Endothelial cell of umbilical vein (primary cell): ENCODE data around the gene CEP72. TPM values are rescaled to one million over a fixed set of nuclear protein-coding genes. Genes with fewer than 3 reads are reported as not detected.

Experiments
- BruUV-seq: library from RNA; stranded (reverse); fragments of 400-500 nt; replicated peaks from 2 replicates; lab custom pipeline; 2021; lab: Mats Ljungman, UMichigan
- CTCF ChIA-PET: fragments of 300-600, 350-600 bp; sonication (Branson Sonifier 250); formaldehyde crosslinking; loops from one replicate; lab custom pipeline; 2021; ENCODE audit warnings: antibody characterized with exemption, inconsistent platforms; lab: Charles Lee
- POLR2A ChIA-PET: fragments of 300-600, 350-600 bp; sonication (Branson Sonifier 250); formaldehyde crosslinking; loops from one replicate; lab custom pipeline; 2021; ENCODE audit warnings: antibody characterized with exemption, inconsistent platforms; lab: Charles Lee
- DNase-seq: peaks from one replicate; pipeline ENCODE4 v3.0.0-alpha.2; 2011; ENCODE audit warnings: low read depth, low spot score
- FAIRE-seq: peaks from 2 replicates; lab custom pipeline; 2011; peaks lifted over from hg19 to GRCh38; lab: Jason Lieb, UNC
- H2AFZ ChIP-seq: 2 replicates; pipeline ENCODE4 v1.6.0; 2012; ENCODE audit warnings: low read depth, low read length, control low read depth, inconsistent platforms
- H3K27ac ChIP-seq: 2 replicates; pipeline ENCODE4 v1.5.1; 2011; ENCODE audit warnings: low read depth, mild to moderate bottlenecking, control low read depth, low read length, moderate library complexity; ENCODE audit not compliant: insufficient read depth
- H3K27me3 ChIP-seq, 2 experiments: 2 replicates each; pipeline versions ENCODE4 v1.6.0 to v1.6.1; 2011; ENCODE audit warnings: low read length in 2 of 2, mixed read lengths in 1 of 2; ENCODE audit not compliant: control insufficient read depth in 2 of 2, insufficient read depth in 2 of 2
- H3K36me3 ChIP-seq, 2 experiments: 2 replicates in 1 of 2; 3 replicates in 1 of 2; pipeline ENCODE4 v1.5.1; 2011; ENCODE audit warnings: low read length in 2 of 2, mild to moderate bottlenecking in 1 of 2, moderate library complexity in 1 of 2; ENCODE audit not compliant: control insufficient read depth in 2 of 2, insufficient read depth in 2 of 2; ENCODE audit errors: extremely low read depth in 1 of 2
- H3K4me1 ChIP-seq: 3 replicates; pipeline ENCODE4 v1.5.1; 2011; ENCODE audit warnings: mild to moderate bottlenecking, low read length; ENCODE audit not compliant: control insufficient read depth, insufficient read depth; ENCODE audit errors: extremely low read depth
- H3K4me2 ChIP-seq: 2 replicates; pipeline ENCODE4 v1.6.1; 2011; ENCODE audit warnings: low read length, control low read depth, mixed read lengths; ENCODE audit not compliant: insufficient read depth
- H3K4me3 ChIP-seq, 3 experiments: fragments of 200-600 bp in 1 of 3; sonication (generic), shearing (Covaris generic) in 1 of 3; replicated peaks in 1 of 3; 2 replicates each; pipeline ENCODE4 v1.5.1; 2011 to 2016; ENCODE audit warnings: control low read depth in 3 of 3, low read length in 3 of 3, mild to moderate bottlenecking in 2 of 3, inconsistent platforms in 1 of 3, low read depth in 1 of 3, moderate library complexity in 1 of 3; ENCODE audit not compliant: insufficient read depth in 1 of 3
- H3K79me2 ChIP-seq: 2 replicates; pipeline ENCODE4 v1.6.0; 2012; ENCODE audit warnings: low read length, inconsistent platforms; ENCODE audit not compliant: control insufficient read depth, insufficient read depth
- H3K9ac ChIP-seq: replicated peaks from 2 replicates; pipeline ENCODE3; 2011; ENCODE audit warnings: low read length, control low read depth; ENCODE audit not compliant: insufficient read depth; ENCODE audit errors: extremely low read depth
- H3K9me1 ChIP-seq: replicated peaks from 3 replicates; pipeline ENCODE4 v1.6.0; 2011; ENCODE audit warnings: mild to moderate bottlenecking, low read length; ENCODE audit not compliant: control insufficient read depth, insufficient read depth; ENCODE audit errors: extremely low read depth
- H3K9me3 ChIP-seq: replicated peaks from 2 replicates; pipeline ENCODE4 v1.5.1; 2012; ENCODE audit warnings: low read length, inconsistent platforms; ENCODE audit not compliant: control insufficient read depth, insufficient read depth
- H4K20me1 ChIP-seq: replicated peaks from 2 replicates; pipeline ENCODE3; 2011; ENCODE audit warnings: mild to moderate bottlenecking, low read length; ENCODE audit not compliant: control insufficient read depth, insufficient read depth; ENCODE audit errors: extremely low read depth
- CTCF ChIP-seq, 2 donors: IDR thresholded peaks; 1 replicate in 1 of 2; 2 replicates in 1 of 2; pipeline ENCODE4 v1.5.1; 2011; ENCODE audit warnings: low read length in 2 of 2, mild to moderate bottlenecking in 2 of 2, moderate library complexity in 2 of 2, control low read depth in 1 of 2, inconsistent platforms in 1 of 2, low read depth in 1 of 2; ENCODE audit not compliant: insufficient read depth in 1 of 2; ENCODE audit errors: extremely low read depth in 1 of 2
- EZH2 ChIP-seq: IDR thresholded peaks from 2 replicates; pipeline ENCODE4 v1.6.1; 2012; ENCODE audit warnings: borderline replicate concordance, low read depth, mild to moderate bottlenecking, moderate library complexity, low read length, inconsistent platforms; ENCODE audit not compliant: severe bottlenecking
- FOS ChIP-seq: IDR thresholded peaks from 2 replicates; pipeline ENCODE4 v1.6.1; 2011; ENCODE audit warnings: mild to moderate bottlenecking, low read length, moderate library complexity, borderline replicate concordance; ENCODE audit not compliant: insufficient read depth
- GATA2 ChIP-seq: IDR thresholded peaks from 2 replicates; pipeline ENCODE4 v1.7.0; 2011; ENCODE audit warnings: low read depth, mild to moderate bottlenecking, moderate library complexity, mixed read lengths, low read length; ENCODE audit not compliant: insufficient read length, insufficient read depth
- JUN ChIP-seq: IDR thresholded peaks from 2 replicates; pipeline ENCODE4 v1.6.1; 2011; ENCODE audit warnings: borderline replicate concordance, low read depth; ENCODE audit not compliant: insufficient read length, insufficient read depth
- MAX ChIP-seq: IDR thresholded peaks from 2 replicates; pipeline ENCODE4 v1.6.1; 2011; ENCODE audit not compliant: insufficient read depth, insufficient read length
- MYC ChIP-seq: IDR thresholded peaks from one replicate; pipeline ENCODE4 v1.6.1; 2011; ENCODE audit warnings: mild to moderate bottlenecking, low read depth, low read length
- POLR2A ChIP-seq: IDR thresholded peaks from 2 replicates; pipeline ENCODE4 v1.6.1; 2012; ENCODE audit warnings: low read depth, mild to moderate bottlenecking, control low read depth, low read length
- POLR2AphosphoS5 ChIP-seq: IDR thresholded peaks from 2 replicates; pipeline ENCODE4 v1.6.1; 2012; ENCODE audit warnings: low read depth, mild to moderate bottlenecking, control low read depth, low read length, moderate library complexity; ENCODE audit not compliant: insufficient read depth
- dilution Hi-C: fragments of 300-500 bp; cut with MboI; formaldehyde crosslinking; loops from one replicate; pipeline ENCODE4 v1.15.0; 2019; ENCODE audit warnings: low sequenced_read_pairs; ENCODE audit not compliant: extremely low pct_ligation_motif_present
- intact Hi-C: fragments of 100-400 bp; cut with micrococcal nuclease; formaldehyde crosslinking; loops from one replicate; pipeline ENCODE4 v1.10.0; 2022
- polyA plus RNA-seq, 4 experiments: library from polyadenylated mRNA; depleted of rRNA in 3 of 4; stranded (reverse) in 3 of 4; unstranded in 1 of 4; fragments of >200 nt; gene quantifications; 2 replicates each; pipeline versions ENCODE4 v1.2.1 to v1.2.3, GENCODE V29; 2011 to 2012; ENCODE audit warnings: missing spikeins in 1 of 4
- total RNA-seq: library from RNA; stranded (reverse); gene quantifications from 2 replicates; pipeline ENCODE4 v1.2.3, GENCODE V29; 2021

CEP72 gene
- total and polyA plus RNA-seq, 2 donors (not counting 3 experiments of a cell fraction or from before 2014, with no cell fraction given), result 2.9 to 9.5 TPM

- FAIRE-seq (no peak), DNase-seq (no peak)
- TF ChIP-seq FOS (no peak), GATA2 (no peak), JUN (no peak)
- H3K9me1 ChIP-seq, result no peaks in the 10 kb centered on the region
- H3K79me2 ChIP-seq, result no peaks in the 10 kb centered on the region
- intact Hi-C loops, result no loop called here
- H3K4me2 ChIP-seq, result no peak overlapping the region
- H3K27ac ChIP-seq, result no peak overlapping the region
- ChIA-PET POLR2A (no interaction called here), CTCF (no interaction called here)
- H2AFZ ChIP-seq, result no peak overlapping the region
- no peaks in the 10 kb centered on the region for H3K27me3 ChIP-seq
- BruUV-seq, result no TSS peak
- no peaks in the 10 kb centered on the region for H4K20me1 ChIP-seq
- dilution Hi-C loops, result no loop called here
- H3K4me3 ChIP-seq, result no peak overlapping the region
- no peaks in the 10 kb centered on the region for H3K36me3 ChIP-seq
- H3K4me1 ChIP-seq, result no peaks in the 10 kb centered on the region
- no peak overlapping the region for H3K9ac ChIP-seq
- H3K9me3 ChIP-seq, result no peaks in the 10 kb centered on the region
Observed at GRCh38 chr5:606061-606460, 6.1 kb upstream of the CEP72 start.

GRCh38 chr5:606526-607399, 5.4 kb upstream of the CEP72 start:
- Histone ChIP-seq H3K4me2 (no peak overlapping the region), H3K9me1 (no peaks in the 10 kb centered on the region), H3K27me3 (no peaks in the 10 kb centered on the region), H3K4me1 (no peaks in the 10 kb centered on the region), H3K9me3 (no peaks in the 10 kb centered on the region), H3K36me3 (no peaks in the 10 kb centered on the region), H3K27ac (no peak overlapping the region), H4K20me1 (no peaks in the 10 kb centered on the region), H2AFZ (no peak overlapping the region), H3K79me2 (no peaks in the 10 kb centered on the region), H3K9ac (no peak overlapping the region), H3K4me3 (no peak overlapping the region)
- ChIA-PET CTCF (no interaction called here), POLR2A (no interaction called here)
- TF ChIP-seq POLR2A, result no peak
- no peak for TF ChIP-seq FOS
- no peak for TF ChIP-seq MYC
- no peak for TF ChIP-seq MAX
- TF ChIP-seq CTCF (IDR thresholded peaks at IDR 0.05; ENCODE audit: extremely low read depth in 1 of 2, insufficient read depth in 1 of 2, low read depth in 1 of 2, low read length in 2 of 2), result no peak
- no peak for TF ChIP-seq POLR2AphosphoS5
- TF ChIP-seq JUN, result no peak
- TF ChIP-seq GATA2, result no peak
- TF ChIP-seq EZH2, result no peak
- dilution Hi-C loops, result no loop called here
- DNase-seq, result no peak
- no TSS peak for BruUV-seq
- intact Hi-C loops, result no loop called here
- FAIRE-seq, result no peak
